BLaER1 (cell line): ENCODE results near the gene FIGLA.

ENCODE experiments used
- H3K27ac ChIP-seq: shearing (Covaris generic); formaldehyde crosslinking; 2 replicates; pipeline ENCODE4 v1.8.1; 2022
- H3K27me3 ChIP-seq: shearing (Covaris generic); formaldehyde crosslinking; 2 replicates; pipeline ENCODE4 v1.8.1; 2022
- H3K36me3 ChIP-seq: shearing (Covaris generic); formaldehyde crosslinking; 2 replicates; pipeline ENCODE4 v1.8.1; 2022
- H3K4me1 ChIP-seq: shearing (Covaris generic); formaldehyde crosslinking; 2 replicates; pipeline ENCODE4 v1.8.1; 2022
- H3K4me2 ChIP-seq: shearing (Covaris generic); formaldehyde crosslinking; 2 replicates; pipeline ENCODE4 v1.8.1; 2022
- H3K4me3 ChIP-seq: shearing (Covaris generic); formaldehyde crosslinking; 2 replicates; pipeline ENCODE4 v1.8.1; 2022
- H3K9ac ChIP-seq: shearing (Covaris generic); formaldehyde crosslinking; 2 replicates; pipeline ENCODE4 v1.8.1; 2022
- H3K9me3 ChIP-seq: shearing (Covaris generic); formaldehyde crosslinking; 2 replicates; pipeline ENCODE4 v1.8.1; 2022
- H4K20me1 ChIP-seq: shearing (Covaris generic); formaldehyde crosslinking; 2 replicates; pipeline ENCODE4 v1.8.1; 2022
- Cebpa-rat ChIP-seq: shearing (Covaris generic); IDR thresholded peaks from 2 replicates; pipeline ENCODE4 v1.8.1; 2022

Gene FIGLA

GRCh38 chr2:70796262-70796661, 5.8 kb upstream of the FIGLA start:
- no peak overlapping the region for H3K4me3 ChIP-seq
- H4K20me1 ChIP-seq, result no peaks in the 10 kb centered on the region
- H3K36me3 ChIP-seq, result no peaks in the 10 kb centered on the region
- no peaks in the 10 kb centered on the region for H3K4me1 ChIP-seq
- TF ChIP-seq Cebpa-rat, result no peak
- H3K27me3 ChIP-seq, result no peaks in the 10 kb centered on the region
- no peak overlapping the region for H3K9ac ChIP-seq
- H3K9me3 ChIP-seq, result peaks cover 22% of the 10 kb centered on the region
- no peak overlapping the region for H3K27ac ChIP-seq
- H3K4me2 ChIP-seq, result no peak overlapping the region

- Histone ChIP-seq H3K4me2 (no peak overlapping the region), H3K27ac (no peak overlapping the region), H4K20me1 (no peaks in the 10 kb centered on the region), H3K4me3 (no peak overlapping the region), H3K9ac (no peak overlapping the region), H3K36me3 (no peaks in the 10 kb centered on the region), H3K27me3 (no peaks in the 10 kb centered on the region; the same call in 1 of the 2 replicates), H3K4me1 (no peaks in the 10 kb centered on the region), H3K9me3 (peaks cover 22% of the 10 kb centered on the region)
- no peak for TF ChIP-seq Cebpa-rat
Measured at GRCh38 chr2:70795164-70795995, 4.9 kb upstream of the FIGLA start.

GRCh38 chr2:70793450-70793849, 3.0 kb upstream of the FIGLA start:
- Histone ChIP-seq H3K4me1 (no peaks in the 10 kb centered on the region), H3K27me3 (peaks cover 9% of the 10 kb centered on the region; the same call in 1 of the 2 replicates), H3K4me2 (no peak overlapping the region), H3K9ac (no peak overlapping the region), H3K36me3 (no peaks in the 10 kb centered on the region), H4K20me1 (no peaks in the 10 kb centered on the region), H3K4me3 (no peak overlapping the region), H3K27ac (no peak overlapping the region), H3K9me3 (peaks cover 3% of the 10 kb centered on the region; the same call in 1 of the 2 replicates)
- no peak for TF ChIP-seq Cebpa-rat

- H3K36me3 ChIP-seq, result no peaks in the 10 kb centered on the region
- no peak overlapping the region for H3K4me3 ChIP-seq
- H3K4me2 ChIP-seq, result no peak overlapping the region
- H3K9me3 ChIP-seq, result no peaks in the 10 kb centered on the region
- TF ChIP-seq Cebpa-rat, result no peak
- H3K9ac ChIP-seq, result no peak overlapping the region
- no peaks in the 10 kb centered on the region for H4K20me1 ChIP-seq
- H3K27ac ChIP-seq, result no peak overlapping the region
- peaks cover 9% of the 10 kb centered on the region for H3K4me1 ChIP-seq
- H3K27me3 ChIP-seq, result peaks cover 9% of the 10 kb centered on the region; the same call in 1 of the 2 replicates
Measured at GRCh38 chr2:70789304-70790135, 923 bp downstream of the FIGLA start.

GRCh38 chr2:70785137-70785911, 5.1 kb downstream of the FIGLA start:
- no peak for TF ChIP-seq Cebpa-rat
- no peak overlapping the region for H3K9ac ChIP-seq
- H3K4me3 ChIP-seq, result no peak overlapping the region
- H3K27ac ChIP-seq, result no peak overlapping the region
- no peaks in the 10 kb centered on the region for H3K36me3 ChIP-seq
- H3K4me2 ChIP-seq, result no peak overlapping the region
- H4K20me1 ChIP-seq, result no peaks in the 10 kb centered on the region
- H3K9me3 ChIP-seq, result no peaks in the 10 kb centered on the region
- peaks cover 9% of the 10 kb centered on the region; the same call in 1 of the 2 replicates for H3K27me3 ChIP-seq
- peaks cover 9% of the 10 kb centered on the region for H3K4me1 ChIP-seq

GRCh38 chr2:70784320-70784719, 6.1 kb downstream of the FIGLA start:
- peaks cover 9% of the 10 kb centered on the region for H3K4me1 ChIP-seq
- no peak overlapping the region for H3K4me2 ChIP-seq
- TF ChIP-seq Cebpa-rat, result no peak

GRCh38 chr2:70779911-70780545, 10.4 kb downstream of the FIGLA start:
- H4K20me1 ChIP-seq, result no peaks in the 10 kb centered on the region
- no peak overlapping the region for H3K4me3 ChIP-seq
- H3K27ac ChIP-seq, result no peak overlapping the region
- no peaks in the 10 kb centered on the region for H3K4me1 ChIP-seq
- H3K36me3 ChIP-seq, result no peaks in the 10 kb centered on the region
- H3K4me2 ChIP-seq, result no peak overlapping the region
- H3K27me3 ChIP-seq, result no peaks in the 10 kb centered on the region
- H3K9me3 ChIP-seq, result no peaks in the 10 kb centered on the region
- no peak overlapping the region for H3K9ac ChIP-seq
- no peak for TF ChIP-seq Cebpa-rat

More at GRCh38 chr2:70784320-70784719, 6.1 kb downstream of the FIGLA start:
- 0 out of 2 replicates have a peak, but pooled peaks cover under 1% of the 10 kb centered on the region for H3K27me3 ChIP-seq
- H3K9me3 ChIP-seq, result no peaks in the 10 kb centered on the region
- H4K20me1 ChIP-seq, result no peaks in the 10 kb centered on the region
- H3K9ac ChIP-seq, result no peak overlapping the region
- H3K27ac ChIP-seq, result no peak overlapping the region
- no peaks in the 10 kb centered on the region for H3K36me3 ChIP-seq
- H3K4me3 ChIP-seq, result no peak overlapping the region

- Histone ChIP-seq H3K4me1 (no peaks in the 10 kb centered on the region), H3K36me3 (no peaks in the 10 kb centered on the region), H3K27ac (no peak overlapping the region), H3K9me3 (no peaks in the 10 kb centered on the region), H3K4me3 (no peak overlapping the region), H3K27me3 (no peaks in the 10 kb centered on the region), H3K9ac (no peak overlapping the region), H3K4me2 (no peak overlapping the region), H4K20me1 (no peaks in the 10 kb centered on the region)
- no peak for TF ChIP-seq Cebpa-rat
Measured at GRCh38 chr2:70779491-70779890, 11.0 kb downstream of the FIGLA start.

- no peak for TF ChIP-seq Cebpa-rat
- Histone ChIP-seq H3K27ac (no peak overlapping the region), H3K9ac (no peak overlapping the region), H3K27me3 (no peaks in the 10 kb centered on the region), H3K4me3 (no peak overlapping the region), H3K36me3 (no peaks in the 10 kb centered on the region), H4K20me1 (no peaks in the 10 kb centered on the region), H3K9me3 (peaks cover 6% of the 10 kb centered on the region), H3K4me1 (no peaks in the 10 kb centered on the region), H3K4me2 (no peak overlapping the region)
Measured at GRCh38 chr2:70778676-70779075, 11.8 kb downstream of the FIGLA start.
